Ishikawa (cell line): ENCODE results near the gene CHAT.

Source experiments
- CREB1 ChIP-seq: IDR thresholded peaks from 2 replicates; pipeline ENCODE4 v1.6.1; 2012; ENCODE audit warnings: low read depth
- EP300 ChIP-seq: IDR thresholded peaks from 2 replicates; pipeline ENCODE4 v1.6.1; 2012; ENCODE audit warnings: borderline replicate concordance
- FOXM1 ChIP-seq: IDR thresholded peaks from 2 replicates; pipeline ENCODE4 v1.6.1; 2012; ENCODE audit warnings: low read depth, borderline replicate concordance
- RAD21 ChIP-seq: IDR thresholded peaks from 2 replicates; pipeline ENCODE4 v1.6.1; 2012; ENCODE audit warnings: low read depth
- TAF1 ChIP-seq: IDR thresholded peaks from 2 replicates; pipeline ENCODE4 v1.6.1; 2012; ENCODE audit warnings: low read depth, mild to moderate bottlenecking
- TCF12 ChIP-seq: IDR thresholded peaks from 2 replicates; pipeline ENCODE4 v1.6.1; 2012; ENCODE audit warnings: low read depth
- TEAD4 ChIP-seq: IDR thresholded peaks from 2 replicates; pipeline ENCODE4 v1.6.1; 2012
- ZBTB7A ChIP-seq: IDR thresholded peaks from 2 replicates; pipeline ENCODE4 v1.6.1; 2012; ENCODE audit warnings: low read depth
- TF ChIP-seq, protein P1 (sequence below): IDR thresholded peaks from 2 replicates; pipeline ENCODE4 v1.6.1; 2012
- TF ChIP-seq, protein P2 (sequence below): IDR thresholded peaks from 2 replicates; pipeline ENCODE4 v1.6.1; 2012
- TF ChIP-seq, protein P3 (sequence below): IDR thresholded peaks from 2 replicates; pipeline ENCODE4 v1.6.1; 2012; ENCODE audit warnings: low read depth, mild to moderate bottlenecking

DNA sequence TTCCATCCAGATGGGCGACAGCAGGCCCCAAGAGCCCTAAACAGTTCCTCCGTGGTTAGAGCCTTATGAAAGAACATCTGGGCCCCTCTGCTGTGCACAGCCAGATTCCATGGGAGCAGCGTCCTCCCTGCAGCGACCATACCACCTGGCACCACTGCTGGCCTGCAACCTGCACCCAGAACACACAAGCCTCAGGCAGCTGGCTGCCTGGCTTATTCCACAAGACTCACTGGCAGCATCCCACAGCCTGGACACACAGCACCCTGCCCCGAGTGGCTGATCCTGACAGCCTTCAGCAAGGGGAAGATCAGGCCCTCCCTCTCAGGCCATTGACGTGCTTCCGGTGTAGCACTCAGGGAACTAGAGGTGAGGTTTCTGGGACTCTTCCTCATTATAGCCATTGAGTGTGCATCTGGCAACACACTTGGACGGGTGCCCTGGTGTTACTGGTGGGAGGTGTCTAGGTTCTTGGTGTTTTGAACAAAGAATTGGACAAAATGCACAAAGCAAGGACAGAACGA, 41.2 kb upstream of the CHAT start:
- TF ChIP-seq FOXM1: no peak
- no peak for TF ChIP-seq CREB1
- TF ChIP-seq, protein P1, sequence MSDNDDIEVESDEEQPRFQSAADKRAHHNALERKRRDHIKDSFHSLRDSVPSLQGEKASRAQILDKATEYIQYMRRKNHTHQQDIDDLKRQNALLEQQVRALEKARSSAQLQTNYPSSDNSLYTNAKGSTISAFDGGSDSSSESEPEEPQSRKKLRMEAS: no peak
- TF ChIP-seq TEAD4: no peak
- no peak for TF ChIP-seq TCF12
- TF ChIP-seq, protein P2, sequence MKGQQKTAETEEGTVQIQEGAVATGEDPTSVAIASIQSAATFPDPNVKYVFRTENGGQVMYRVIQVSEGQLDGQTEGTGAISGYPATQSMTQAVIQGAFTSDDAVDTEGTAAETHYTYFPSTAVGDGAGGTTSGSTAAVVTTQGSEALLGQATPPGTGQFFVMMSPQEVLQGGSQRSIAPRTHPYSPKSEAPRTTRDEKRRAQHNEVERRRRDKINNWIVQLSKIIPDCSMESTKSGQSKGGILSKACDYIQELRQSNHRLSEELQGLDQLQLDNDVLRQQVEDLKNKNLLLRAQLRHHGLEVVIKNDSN: no peak
- no peak for TF ChIP-seq RAD21
- TF ChIP-seq TAF1: no peak
- TF ChIP-seq, protein P3, sequence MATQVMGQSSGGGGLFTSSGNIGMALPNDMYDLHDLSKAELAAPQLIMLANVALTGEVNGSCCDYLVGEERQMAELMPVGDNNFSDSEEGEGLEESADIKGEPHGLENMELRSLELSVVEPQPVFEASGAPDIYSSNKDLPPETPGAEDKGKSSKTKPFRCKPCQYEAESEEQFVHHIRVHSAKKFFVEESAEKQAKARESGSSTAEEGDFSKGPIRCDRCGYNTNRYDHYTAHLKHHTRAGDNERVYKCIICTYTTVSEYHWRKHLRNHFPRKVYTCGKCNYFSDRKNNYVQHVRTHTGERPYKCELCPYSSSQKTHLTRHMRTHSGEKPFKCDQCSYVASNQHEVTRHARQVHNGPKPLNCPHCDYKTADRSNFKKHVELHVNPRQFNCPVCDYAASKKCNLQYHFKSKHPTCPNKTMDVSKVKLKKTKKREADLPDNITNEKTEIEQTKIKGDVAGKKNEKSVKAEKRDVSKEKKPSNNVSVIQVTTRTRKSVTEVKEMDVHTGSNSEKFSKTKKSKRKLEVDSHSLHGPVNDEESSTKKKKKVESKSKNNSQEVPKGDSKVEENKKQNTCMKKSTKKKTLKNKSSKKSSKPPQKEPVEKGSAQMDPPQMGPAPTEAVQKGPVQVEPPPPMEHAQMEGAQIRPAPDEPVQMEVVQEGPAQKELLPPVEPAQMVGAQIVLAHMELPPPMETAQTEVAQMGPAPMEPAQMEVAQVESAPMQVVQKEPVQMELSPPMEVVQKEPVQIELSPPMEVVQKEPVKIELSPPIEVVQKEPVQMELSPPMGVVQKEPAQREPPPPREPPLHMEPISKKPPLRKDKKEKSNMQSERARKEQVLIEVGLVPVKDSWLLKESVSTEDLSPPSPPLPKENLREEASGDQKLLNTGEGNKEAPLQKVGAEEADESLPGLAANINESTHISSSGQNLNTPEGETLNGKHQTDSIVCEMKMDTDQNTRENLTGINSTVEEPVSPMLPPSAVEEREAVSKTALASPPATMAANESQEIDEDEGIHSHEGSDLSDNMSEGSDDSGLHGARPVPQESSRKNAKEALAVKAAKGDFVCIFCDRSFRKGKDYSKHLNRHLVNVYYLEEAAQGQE: no peak
- TF ChIP-seq ZBTB7A: no peak
- TF ChIP-seq EP300: no peak
